GM12801 (cell line): ENCODE measurements around the gene CEBPB.

Experiments
- CTCF ChIP-seq: IDR thresholded peaks from one replicate; pipeline ENCODE4 v1.5.1; 2011; ENCODE audit warnings: control low read depth; ENCODE audit not compliant: insufficient read length; ENCODE audit errors: extremely low read depth

CEBPB gene

GRCh38 chr20:50190251-50191064 lies at the start of gene CEBPB:
Gene CEBPB (plus strand): TSS chr20:50190830. CDS start chr20:50191034, 204 bp downstream.
- TF ChIP-seq CTCF = no peak

- no peak for TF ChIP-seq CTCF
These were observed 49.5 kb upstream of the CEBPB start for GRCh38 chr20:50141018-50141675.

DNA sequence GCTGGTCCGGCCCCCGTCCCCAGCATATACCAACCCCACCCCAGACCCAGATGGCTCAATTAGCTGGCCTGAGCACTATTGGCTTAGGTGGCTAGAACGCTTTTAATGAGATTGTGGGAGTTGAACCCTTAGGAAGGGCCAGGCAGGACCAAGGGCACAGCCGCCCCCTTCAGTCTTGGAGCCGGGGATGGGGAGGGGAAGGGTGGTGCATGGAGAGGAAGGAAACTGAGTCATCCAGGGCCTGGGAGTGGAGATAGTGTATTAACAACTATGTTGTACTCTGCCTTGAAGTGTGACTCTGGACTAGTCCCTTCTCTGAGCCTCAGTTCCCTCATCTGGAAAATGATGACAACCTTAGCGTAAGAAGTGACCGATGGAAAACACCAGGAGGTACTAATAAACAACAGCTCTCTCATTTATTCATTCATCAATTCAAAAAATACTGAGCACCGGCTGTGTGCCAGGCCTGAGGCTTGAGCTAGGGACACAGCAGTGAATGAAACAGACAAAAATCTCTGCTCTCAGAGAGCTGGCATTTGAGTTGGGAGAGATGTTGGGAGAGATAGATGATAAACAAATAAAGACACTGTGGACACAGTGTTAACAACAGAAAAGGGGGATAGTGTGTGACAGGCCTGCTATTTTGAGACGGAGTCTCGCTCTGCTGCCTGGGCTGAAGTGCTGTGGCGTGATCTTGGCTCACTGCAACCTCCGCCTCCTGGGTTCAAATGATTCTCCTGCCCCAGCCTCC lies 48.6 kb upstream of the CEBPB start:
- TF ChIP-seq CTCF = no peak

GRCh38 chr20:50142812-50143211 lies 47.8 kb upstream of the CEBPB start:
- TF ChIP-seq CTCF = no peak

DNA sequence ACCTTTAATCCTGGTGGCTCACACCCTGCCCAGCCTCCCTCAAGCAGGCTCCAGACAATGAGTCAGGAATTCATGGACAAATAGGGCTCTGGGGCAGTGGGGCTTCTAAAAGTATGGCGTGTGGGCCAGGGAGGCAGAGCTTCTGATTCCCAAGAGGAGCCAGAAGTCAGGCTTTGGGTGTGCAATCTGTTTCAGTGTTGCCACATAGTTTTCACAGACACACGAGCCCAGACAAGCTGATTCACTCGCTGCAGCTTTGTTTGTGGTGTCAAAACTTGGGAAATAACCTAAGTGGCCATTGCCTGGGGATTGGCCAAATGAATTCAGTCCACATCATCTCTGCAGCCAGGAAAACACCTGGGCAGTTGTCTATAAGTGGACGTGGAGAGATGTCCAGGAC lies 46.3 kb upstream of the CEBPB start:
- no peak for TF ChIP-seq CTCF

DNA sequence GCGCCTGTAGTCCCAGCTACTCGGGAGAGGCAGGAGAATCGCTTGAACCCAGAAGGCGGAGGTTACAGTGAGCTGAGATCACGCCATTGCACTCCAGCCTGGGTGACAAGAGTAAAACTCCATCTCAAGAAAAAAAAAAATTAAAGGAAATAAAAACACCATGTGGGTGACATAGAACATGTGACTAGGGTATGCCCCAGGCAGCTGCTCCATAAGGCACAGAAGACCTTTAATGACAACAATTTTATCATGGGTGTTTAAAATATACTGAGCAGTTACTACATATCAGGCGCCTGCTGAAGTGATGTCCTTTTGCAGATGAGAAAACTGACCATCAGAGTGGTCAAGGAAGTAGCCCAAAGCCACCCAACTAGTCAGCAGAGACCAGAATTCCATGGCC lies 45.1 kb upstream of the CEBPB start:
- TF ChIP-seq CTCF = no peak

DNA sequence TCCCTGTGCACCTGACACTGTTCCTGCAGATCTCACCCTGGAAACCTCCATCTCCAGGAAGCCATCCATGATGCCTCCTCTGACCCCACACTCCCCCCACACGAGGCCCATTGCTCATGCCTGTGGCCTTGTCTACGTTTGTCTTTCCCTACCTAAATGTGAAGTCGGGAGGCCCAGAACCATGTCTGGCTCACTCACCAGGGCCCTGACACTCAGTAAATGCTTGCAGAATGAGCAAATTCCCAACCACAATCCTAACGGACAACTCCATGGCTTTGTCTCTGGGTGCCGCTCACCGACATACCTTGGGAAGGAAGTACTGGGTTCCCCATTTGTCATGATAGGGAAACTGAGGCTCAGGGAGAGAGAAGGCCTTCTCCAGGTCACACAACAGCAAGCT lies 44.4 kb upstream of the CEBPB start:
- no peak for TF ChIP-seq CTCF
